ENCODE measurements around the gene ABCA8.
"Not testable (repeated sequence)": the region's sequence is repeated elsewhere in the genome, so short reads cannot be mapped to it uniquely, and the experiment has no call there.

DNA sequence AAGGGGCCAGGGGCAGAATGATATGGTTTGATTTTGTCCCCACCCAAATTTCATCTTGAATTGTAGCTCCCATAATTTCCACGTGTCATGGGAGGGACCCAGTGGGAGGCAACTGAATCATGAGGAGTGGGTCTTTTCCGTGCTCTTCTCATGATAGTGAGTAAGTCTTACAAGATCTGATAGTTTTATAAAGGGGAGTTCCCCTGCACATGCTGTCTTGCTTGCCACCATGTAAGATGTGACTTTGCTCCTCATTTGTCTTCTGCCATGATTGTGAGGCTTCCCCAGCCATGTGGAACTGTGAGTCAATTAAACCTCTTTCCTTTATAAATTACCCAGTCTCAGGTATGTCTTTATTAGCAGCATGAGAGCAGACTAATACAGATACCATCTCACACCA, 3.9 kb upstream of the ABCA8 start:
- TF ChIP-seq, protein P1, sequence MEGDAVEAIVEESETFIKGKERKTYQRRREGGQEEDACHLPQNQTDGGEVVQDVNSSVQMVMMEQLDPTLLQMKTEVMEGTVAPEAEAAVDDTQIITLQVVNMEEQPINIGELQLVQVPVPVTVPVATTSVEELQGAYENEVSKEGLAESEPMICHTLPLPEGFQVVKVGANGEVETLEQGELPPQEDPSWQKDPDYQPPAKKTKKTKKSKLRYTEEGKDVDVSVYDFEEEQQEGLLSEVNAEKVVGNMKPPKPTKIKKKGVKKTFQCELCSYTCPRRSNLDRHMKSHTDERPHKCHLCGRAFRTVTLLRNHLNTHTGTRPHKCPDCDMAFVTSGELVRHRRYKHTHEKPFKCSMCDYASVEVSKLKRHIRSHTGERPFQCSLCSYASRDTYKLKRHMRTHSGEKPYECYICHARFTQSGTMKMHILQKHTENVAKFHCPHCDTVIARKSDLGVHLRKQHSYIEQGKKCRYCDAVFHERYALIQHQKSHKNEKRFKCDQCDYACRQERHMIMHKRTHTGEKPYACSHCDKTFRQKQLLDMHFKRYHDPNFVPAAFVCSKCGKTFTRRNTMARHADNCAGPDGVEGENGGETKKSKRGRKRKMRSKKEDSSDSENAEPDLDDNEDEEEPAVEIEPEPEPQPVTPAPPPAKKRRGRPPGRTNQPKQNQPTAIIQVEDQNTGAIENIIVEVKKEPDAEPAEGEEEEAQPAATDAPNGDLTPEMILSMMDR (conservative IDR thresholded peaks at IDR 0.05 in 1 of 2, IDR thresholded peaks at IDR 0.05 in 1 of 2; ENCODE audit: extremely low read depth in 1 of 2, insufficient read depth in 1 of 2, low read depth in 1 of 2, low read length in 2 of 2): not testable (repeated sequence)
- TF ChIP-seq EZH2 (IDR thresholded peaks at IDR 0.05; ENCODE audit: borderline replicate concordance, low read length): not testable (repeated sequence)
